ENCODE data around the gene TMEM131L.
A peak's percentile ranks its signal among the peaks of the same experiment; 100 is the strongest.
"Not testable (repeated sequence)": the region's sequence is repeated elsewhere in the genome, so short reads cannot be mapped to it uniquely, and the experiment has no call there.

The TMEM131L gene

DNA sequence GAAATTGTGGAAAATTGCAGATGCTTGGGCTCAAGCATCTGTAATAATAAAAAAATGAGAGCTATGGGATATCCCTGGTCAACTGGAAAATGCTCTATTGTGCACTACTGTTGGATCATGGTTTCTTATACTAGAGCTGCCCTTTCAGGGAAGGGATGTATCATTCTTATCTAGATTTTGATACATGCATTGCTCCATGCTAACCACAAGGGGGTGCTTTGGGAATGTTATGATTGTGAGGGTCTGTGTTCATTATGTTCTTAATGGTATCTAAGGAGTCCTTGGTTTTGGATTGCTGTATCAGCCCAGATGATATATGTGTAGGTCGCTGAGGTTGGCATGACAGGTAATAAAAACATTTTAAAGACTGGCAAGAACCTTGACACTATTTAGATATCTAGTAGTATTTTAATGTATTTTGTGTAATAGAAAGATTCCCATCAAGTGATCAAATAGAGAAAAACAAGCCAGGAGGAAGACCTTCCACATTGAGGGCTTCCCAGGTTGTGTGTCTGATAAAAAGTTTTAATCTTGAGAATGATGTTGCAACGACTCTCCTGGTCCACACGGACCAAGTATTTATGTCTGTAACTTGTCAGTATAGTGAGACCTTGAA lies 168.7 kb downstream of the TMEM131L start:
- DNase-seq = no peak

DNA sequence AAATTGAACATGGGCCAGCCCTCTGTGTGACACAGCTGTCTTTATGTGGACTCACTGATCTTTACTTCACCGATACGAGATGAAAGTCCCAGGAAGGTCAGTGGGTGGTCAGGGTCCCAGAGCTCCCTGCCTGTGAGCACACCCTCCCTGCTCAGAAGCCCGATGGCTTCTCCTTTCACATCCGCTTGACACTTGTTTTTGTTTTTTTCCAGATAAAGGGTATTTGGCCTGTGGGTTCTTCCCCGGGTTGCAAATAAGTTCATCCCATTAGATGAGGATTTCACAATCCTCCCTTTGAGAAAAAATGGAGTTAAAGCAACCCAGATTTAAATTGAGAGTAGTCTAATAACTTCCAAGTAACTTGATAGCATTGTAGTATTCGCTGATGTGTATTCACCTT lies 169.7 kb downstream of the TMEM131L start:
- DNase-seq = no peak

DNA sequence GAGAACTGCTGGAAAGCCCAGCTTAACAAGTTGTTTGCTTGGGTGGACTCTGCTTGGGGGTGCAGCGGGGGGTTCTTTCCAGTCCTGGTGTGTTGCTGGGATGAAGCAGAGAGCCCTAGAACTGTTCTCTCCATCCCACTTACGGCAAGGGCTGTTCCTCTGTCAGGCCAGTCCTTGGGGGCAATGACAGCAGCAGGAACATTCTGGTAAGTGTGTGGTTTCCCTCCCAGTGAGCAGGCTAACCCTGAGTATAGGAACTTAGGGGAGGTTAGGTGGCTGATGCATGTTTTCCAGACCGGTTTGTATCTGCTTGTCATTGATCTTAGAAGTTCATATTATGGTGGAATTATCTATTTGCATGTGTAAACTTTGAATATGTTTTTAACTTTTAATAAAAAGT lies 171.0 kb downstream of the TMEM131L start:
- no peak for DNase-seq

DNA sequence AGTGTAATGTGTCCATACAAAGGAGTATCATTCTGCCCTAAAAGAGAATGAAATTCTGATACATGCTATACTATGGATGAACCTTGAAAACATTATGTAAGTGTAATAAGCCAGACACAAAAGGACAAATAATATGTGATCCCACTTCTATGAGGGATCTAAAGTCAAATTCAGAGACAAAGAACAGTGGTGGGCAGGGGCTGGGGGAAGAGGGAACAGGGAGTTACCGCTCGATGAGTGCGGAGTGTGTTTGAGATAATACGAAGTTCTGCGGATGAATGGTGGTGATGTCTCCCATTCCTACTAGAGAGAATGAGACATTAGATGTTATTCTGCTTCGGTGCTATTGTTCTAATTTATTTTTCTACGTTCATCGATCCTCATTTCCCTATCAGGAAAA lies 171.9 kb downstream of the TMEM131L start:
- DNase-seq = no peak

DNA sequence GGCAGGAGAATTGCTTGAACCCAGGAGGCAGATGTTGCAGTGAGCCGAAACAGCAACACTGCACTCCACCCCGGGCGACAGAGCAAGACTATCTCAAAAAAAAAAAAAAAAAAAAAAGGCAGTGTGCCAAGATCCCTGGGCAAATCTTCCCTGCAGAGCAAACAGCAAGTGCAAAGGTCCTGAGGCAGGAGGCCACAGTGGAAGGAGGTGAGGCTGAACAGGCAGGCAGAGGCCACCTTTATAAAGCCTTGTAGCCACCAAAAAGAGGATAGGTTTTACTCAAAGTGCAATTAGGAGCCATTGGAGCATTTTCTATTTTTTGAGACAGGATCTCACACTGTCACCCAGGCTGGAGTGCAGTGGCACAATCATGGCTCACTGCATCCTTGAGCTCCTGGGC lies 172.8 kb downstream of the TMEM131L start:
- no peak for DNase-seq

DNA sequence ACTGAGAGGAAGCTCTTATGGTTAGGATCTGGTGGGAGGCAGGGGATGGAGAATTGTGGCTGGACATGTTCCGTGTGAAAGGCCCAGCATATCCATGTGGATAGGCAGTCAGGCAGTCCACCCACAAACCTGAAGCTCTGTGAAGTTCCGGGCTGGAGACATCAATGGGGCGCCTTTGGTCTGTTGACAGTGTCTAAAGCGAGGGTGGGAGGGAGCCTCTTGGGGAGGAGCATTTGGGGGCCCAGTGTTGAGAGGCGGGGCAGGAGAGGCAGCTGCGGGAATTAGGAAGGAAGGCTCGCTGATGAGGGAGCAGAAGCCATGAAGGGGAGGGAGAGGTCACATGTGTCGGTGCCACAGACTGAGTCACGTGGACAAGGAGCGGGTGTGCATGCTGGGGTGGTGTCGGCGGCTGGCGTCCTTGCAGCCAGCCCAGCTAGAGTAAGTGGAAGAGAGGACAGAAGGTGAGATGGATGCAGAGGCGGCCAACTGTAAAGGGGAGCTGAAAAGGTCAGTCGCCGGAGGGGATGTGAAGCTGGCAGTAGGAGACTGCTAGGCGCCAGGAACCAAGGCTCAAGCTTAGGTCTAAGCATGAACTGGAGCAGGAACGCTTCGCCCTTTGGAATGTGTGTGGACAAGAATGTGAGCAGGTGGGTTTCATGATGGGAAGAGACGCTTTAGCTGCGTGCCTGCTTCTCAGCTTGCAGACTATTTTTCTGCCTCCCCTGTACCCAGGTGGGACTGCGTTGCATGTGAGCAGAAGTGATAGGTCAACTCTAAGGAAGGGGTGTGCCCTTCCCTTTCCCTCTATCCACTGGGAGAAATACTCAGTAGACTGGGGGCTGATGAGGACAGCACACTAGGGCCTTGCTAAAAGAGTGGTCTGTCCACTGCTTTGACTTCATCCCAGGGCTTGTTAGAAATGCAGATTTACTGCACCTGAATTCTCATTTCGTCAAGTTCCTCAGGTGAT lies 174.0 kb downstream of the TMEM131L start:
- DNase-seq = no peak

DNA sequence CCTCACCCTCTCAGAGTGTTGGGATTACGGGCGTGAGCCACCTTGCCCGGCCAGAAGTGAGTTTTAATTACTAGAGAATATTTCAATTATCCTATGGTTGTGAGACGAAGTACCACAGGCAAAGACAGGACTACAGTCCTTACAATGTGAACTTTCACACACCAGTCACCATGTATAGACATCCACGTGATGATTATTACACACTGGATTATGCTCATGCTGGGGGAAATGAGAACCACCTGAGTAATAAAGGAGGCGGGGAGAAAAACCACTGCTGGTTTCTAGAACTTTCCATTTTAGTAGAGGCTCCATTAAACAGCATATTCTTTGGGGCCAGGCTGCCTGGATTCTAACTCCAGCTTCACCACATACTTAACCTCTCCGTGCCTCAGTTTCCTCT lies 175.4 kb downstream of the TMEM131L start:
- no peak for DNase-seq

DNA sequence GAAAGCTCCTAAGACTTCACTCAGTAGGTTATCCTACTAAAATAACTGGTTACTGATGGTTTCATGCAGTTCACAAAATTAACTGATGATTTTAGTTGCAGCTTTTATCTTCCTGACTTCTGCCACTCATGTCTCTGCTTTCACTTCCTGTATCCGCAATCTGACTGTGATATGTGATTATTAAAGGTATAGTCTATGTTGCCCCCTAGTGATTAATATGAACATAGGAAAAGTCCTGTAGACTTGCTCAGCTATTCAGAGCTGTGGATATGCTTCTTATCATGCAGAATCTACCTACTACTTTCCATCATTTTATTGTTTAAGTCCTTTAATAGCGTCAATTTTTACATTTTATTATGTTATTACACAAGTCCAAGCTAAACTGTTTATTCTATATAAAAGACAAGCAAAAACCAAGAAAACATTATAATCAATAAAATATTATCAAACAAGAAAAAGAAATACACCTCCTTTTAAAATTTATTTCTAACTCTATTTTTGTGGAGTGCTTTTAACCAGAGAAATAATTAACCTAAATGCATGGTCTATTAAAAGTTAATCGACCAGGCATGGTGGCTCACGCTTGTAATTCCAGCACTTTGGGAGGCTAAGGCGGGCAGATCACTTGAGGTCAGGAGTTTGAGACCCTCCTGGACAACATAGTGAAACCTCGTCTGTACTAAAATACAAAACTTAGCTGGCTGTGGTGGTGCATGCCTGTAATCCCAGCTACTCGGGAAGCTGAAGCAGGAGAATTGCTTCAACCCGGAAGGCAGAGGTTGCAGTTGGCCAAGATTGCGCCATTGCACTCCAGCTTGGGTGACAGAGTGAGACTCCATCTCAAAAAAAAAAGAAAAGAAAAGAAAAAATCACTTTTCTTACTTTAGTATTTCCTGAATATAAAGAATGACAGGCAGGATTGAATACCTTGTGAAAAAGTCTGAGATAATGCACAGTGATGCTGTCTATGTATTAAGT lies 177.5 kb downstream of the TMEM131L start:
- DNase-seq = no peak

DNA sequence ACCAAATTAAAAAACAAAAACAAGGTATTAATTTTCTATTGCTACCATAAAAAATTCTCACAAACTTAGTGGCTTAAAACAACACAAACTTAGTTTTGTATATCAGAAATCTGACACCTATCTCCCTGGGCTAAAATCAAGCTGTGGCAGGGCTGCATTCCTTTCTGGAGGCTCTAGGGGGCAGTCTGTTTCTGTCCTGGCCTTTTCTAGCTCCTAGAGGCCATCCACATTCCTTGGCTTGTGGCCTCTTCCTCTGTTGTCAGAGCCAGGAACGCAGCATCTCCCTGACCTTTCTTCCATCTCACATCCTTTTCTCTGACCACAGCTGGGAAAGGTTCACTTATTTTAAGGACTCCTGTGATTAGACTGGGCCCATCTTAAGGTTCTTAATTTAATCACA lies 179.0 kb downstream of the TMEM131L start:
- peak in 1 of 2 donors; percentile 34 for DNase-seq

DNA sequence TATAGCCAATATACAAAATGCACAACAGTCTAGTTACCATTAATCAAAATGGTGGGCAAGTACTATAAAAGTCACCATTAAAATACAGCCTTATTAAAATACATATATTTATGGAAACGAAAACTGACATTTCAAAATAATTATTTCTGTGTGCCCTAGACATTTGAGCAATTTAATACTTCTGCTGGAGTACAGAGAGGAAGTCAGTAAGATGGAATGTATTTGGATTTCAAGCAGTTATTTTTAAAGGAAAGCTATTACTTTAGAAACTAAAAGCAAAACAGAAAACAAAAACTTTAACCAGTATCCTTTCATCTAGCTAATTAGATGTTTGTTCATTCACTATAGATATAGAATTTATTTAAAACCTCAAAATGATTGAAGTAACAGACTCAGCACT lies 180.1 kb downstream of the TMEM131L start:
- DNase-seq = no peak

DNA sequence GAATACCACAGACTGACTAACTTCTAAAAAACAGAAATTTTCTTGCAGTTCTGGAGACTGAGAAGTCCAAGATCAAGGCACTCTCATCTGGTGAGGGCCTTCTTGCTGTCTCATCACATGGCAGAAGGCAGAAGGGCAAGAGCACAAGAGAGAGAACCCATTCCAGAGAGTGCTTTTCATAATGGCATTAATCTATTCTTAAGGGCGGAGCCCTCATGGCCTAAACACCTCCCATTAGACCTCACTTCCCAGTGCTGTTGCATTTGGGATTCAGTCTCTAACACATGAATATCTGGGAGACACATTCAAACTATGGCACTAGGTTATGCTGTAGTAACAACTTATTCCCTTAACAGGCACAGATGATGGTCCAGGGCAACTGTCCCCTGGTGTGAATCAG lies 180.8 kb downstream of the TMEM131L start:
- DNase-seq = no peak

DNA sequence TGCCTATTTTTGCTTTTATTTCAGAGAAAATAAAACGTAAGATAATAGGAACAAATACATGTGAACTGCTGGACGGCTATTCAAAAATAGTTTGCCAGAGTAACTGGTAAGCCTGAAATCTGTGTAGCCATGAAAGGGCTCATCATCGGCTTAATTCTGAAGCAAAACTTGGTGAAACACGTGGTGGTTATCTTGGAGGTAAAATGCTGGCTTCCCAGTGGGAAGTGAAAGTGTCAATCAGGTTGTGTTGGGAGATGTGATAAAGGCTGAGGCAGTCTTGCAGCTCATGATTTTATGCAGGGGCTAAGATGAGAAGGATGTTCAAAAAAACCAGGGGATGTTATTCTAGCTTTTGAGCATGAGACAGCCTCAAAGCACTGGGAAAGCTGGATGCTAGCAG lies 181.8 kb downstream of the TMEM131L start:
- no peak for DNase-seq

DNA sequence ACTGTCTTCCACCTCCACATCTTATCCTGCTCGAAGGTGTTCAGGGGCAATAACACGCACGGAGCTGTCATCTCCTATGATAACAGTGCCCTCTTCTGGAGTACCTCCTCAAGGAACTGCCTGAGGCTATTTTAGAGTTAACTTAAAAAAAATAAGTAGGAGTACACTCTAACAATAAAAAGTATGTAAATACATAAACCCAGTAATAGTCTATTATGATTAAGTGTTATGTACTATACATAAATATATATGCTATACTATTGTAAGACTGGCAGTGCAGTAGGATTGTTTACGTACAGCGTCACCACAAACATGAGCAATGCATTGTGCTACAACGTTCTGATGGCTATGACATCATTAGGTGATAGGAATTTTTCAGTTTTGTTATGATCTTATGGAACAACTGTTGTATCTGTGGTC lies 183.4 kb downstream of the TMEM131L start:
- DNase-seq = no peak

DNA sequence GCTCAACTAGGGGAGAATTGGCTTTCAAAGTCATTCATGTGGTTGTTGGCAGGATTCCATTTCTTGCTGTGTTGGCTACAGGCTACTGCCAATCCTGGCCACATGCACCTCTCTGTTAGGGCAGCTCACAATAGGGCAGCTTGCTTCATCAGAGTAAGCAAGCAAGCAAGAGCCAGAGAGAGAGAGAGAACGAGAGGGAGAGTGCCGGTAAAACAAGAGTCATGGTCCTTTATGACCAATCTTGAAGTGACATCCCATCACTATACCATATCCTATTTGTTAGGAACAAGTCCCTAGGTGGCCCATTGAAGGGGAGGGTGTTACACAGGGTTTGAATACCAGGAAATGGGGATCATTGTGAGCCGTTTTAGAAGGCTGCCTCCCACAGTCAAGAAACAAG lies 185.0 kb downstream of the TMEM131L start:
- no peak for DNase-seq

DNA sequence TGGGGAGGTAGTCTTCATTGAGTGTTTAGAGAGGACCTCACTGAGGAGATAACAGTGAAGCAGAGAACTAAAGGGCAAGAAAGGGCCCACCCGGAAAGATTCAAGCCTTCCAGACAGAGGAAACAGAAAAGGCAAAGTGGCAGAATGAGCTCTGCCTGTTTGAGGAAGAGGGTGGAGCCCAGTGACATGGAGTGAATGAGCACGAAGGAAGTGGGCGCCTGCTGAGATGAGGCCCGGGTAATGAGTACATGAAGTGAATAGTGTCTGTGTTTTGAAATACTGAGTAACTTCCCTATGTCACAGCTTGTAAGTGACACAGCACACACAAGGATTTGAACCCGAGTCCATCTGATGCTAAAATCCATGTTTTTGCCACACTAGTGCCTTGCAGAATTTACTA lies 185.4 kb downstream of the TMEM131L start:
- DNase-seq = peak; percentile 50 to 53

DNA sequence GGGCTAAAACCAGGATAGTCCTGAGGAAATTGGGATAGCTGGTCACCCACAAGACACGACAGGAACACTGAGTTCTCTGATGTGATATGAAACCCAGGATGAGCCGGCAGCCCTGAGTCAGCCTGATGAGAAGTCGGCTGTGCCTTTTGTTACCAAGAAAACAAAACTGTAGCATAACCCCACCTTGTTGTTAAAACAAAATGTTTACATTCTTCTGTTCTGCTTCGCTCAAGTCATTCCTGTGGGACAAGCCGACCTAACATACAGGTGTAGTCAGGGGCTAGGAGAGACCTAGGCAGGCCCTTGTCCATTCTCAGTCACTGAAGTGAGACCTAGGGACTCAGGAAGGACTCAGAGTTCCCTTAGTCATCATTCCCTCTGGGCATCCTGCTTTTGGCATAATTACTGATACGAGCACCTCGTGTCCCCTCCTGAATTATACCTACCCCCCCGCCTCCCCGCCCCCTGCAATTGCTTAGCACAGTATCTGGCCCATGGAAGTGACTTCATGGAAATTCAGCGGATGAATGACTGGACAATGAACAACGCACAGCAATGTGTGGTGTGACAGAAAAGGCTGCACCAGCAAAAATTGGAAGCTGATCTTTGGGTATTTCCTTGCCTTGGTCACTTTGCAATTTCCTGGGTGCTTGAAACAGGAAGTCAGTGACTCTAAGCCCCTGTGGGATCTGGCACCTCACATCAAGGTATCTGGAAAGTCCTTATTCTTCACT lies 186.1 kb downstream of the TMEM131L start:
- DNase-seq = peak in 1 of 2 donors; percentile 20

DNA sequence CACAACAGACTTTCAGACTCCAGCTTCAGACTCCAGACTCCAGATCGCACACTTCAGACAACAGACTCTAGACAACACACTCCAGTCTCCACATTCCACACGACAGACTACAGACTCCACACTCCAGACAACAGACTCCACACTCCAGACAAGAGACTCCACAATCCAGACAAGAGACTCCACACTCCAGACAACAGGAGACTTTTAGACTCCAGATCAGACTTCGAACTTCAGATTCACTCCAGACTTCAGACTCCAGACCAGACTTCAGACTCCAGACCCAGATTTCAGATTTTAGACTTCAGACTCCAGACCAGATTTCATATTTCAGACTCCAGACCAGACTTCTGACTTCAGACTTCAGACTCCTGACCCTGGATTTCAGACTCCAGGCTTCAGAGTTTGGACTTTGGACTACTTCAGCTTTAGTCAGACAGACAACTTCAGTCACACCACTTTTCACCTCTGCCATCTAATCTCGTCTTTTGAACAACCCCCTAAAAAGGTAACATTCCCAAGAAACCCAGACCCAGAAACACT lies 188.9 kb downstream of the TMEM131L start:
- no peak for DNase-seq

DNA sequence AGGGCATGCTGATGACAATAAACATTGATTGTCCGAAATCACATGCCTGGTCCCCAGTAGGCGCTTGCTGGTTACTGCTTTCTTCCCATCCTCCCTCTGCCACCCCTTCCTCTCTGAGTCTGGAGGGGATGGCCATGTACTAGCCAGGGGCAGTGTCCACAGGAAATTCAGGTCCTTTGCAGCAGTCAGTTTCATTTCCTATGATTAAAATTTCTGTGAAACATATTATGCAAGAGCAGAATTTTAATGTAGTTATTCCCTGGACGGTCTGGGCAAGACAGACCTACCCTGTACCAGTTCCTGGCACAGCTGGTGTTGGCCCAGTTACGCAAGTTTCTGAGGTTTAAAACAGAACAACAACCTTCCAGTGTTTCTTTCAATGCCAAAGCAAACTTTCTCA lies 189.8 kb downstream of the TMEM131L start:
- no peak for DNase-seq

DNA sequence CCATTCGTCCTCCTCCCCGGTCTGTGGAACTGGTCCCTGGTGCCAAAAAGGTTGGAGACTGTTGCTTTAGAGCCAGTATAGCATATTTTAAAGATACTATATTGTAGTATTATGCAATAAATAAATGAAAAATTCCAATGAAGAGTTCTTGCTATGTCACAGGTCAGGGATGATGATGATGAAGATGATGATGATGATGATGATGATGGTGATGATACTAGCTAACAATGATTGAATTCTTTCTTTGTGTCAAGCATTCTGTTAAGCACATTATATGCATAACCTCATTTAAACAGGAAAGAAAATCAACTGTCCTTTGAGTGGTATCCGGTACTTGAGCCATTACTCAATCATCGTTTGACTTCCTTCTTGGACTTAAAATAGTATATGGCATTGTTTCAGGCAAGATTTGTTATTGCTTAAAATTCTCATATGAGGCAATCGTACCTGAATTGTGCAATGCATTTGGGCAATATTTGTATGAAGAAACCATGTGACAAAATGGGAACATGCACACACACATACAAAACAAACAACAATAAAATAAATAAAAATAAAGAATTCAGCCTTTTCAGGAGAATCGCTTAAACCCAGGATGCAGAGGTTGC lies 195.2 kb downstream of the TMEM131L start:
- no peak for DNase-seq

DNA sequence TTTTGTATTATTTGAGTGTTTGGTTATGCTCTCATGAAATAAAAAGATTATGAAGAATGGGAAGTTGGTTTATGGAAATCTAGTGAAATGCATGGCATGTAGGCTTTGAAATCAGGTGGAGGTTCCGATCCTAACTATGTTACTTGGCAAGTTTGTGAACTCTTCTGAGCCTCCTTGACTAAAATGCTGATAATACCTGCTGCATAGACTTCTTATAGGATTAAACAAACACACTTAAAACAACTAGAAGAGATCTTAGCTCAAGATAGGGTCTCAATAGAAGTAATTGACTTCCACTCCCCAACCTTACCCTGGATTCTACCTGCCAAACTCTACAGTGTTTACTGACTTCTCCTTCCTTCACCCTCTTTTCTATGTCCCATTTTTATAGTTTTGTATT lies 195.7 kb downstream of the TMEM131L start:
- DNase-seq = no peak

DNA sequence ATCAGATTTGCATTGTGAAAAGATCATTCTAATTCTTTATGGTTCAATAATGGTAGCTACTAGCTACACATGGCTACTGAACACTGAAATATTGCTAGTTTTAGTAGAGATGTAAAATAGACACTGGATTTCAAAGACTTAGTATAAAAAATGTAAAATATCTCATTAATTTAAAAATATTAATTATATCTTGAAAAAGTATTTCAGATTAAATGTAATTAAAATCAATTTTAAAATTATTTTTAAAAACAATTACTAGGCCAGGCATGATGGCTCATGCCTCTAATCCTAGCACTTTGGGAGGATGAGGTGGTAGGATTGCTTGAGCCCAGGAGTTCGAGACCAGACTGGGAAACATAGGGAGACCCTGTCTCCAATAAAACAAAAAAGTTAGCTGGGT lies 197.5 kb downstream of the TMEM131L start:
- no peak for DNase-seq

DNA sequence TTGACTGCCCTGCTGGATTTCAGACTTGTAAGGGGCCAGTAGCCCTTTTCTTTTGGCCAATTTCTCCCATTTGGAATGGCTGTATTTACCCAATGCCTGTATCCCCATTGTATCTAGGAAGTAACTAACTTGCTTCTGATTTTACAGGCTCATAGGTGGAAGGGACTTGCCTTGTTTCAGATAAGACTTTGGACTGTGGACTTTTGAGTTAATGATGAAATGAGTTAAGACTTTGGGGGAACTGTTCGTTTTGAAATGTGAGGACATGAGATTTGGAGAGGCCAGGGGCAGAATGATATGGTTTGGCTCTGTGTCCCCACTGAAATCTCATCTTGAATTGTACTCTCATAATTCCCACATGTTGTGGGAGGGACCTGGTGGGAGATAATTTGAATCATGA lies 200.3 kb downstream of the TMEM131L start:
- not testable (repeated sequence) for DNase-seq
